Left renal cortex interstitium (tissue), 4 donors: ENCODE data around the gene TNNI3K. TPM values are rescaled to one million over a fixed set of nuclear protein-coding genes. Genes with fewer than 3 reads are reported as not detected.

Experiments
- polyA plus RNA-seq, 4 donors: library from polyadenylated mRNA; unstranded; fragments of 120-200 nt; gene quantifications; one replicate each; pipeline ENCODE4 v1.2.1, GENCODE V29; 2013; ENCODE audit not compliant: insufficient read length in 4 of 4

TNNI3K gene
- polyA plus RNA-seq, 4 donors, result 0.68 to 2.2 (median 1.7) TPM

Other genes with a start within 250 kb of the TNNI3K start
- 1 to 10 TPM; 3.1 to 5.4 (median 3.9) TPM for gene LRRIQ3, start 37.2 kb upstream of the TNNI3K start, polyA plus RNA-seq
- gene FPGT, start 37.1 kb upstream of the TNNI3K start, polyA plus RNA-seq, result 10 to 100 TPM; 22.4 to 31.0 (median 28.6) TPM